NT2/D1 (cell line): ENCODE data around the gene MAMSTR.
A peak's percentile ranks its signal among the peaks of the same experiment; 100 is the strongest.
"Not testable (repeated sequence)": the region's sequence is repeated elsewhere in the genome, so short reads cannot be mapped to it uniquely, and the experiment has no call there.

ENCODE experiments used
- DNase-seq: peaks from one replicate; pipeline ENCODE4 v3.0.0-alpha.2; 2011; ENCODE audit warnings: low read depth, low spot score
- H3K27me3 ChIP-seq: 2 replicates; pipeline ENCODE4 v1.6.0; 2011; ENCODE audit warnings: mild to moderate bottlenecking; ENCODE audit not compliant: insufficient read length, insufficient read depth
- H3K36me3 ChIP-seq: 2 replicates; pipeline ENCODE4 v1.6.1; 2011; ENCODE audit warnings: mild to moderate bottlenecking, low read length, mixed read lengths; ENCODE audit not compliant: insufficient read depth, insufficient read length
- H3K4me1 ChIP-seq: 2 replicates; pipeline ENCODE4 v1.5.1; 2011; ENCODE audit not compliant: insufficient read depth, insufficient read length
- H3K4me3 ChIP-seq: 2 replicates; pipeline ENCODE4 v1.5.1; 2011; ENCODE audit warnings: low read depth; ENCODE audit not compliant: insufficient read length
- H3K9ac ChIP-seq: 2 replicates; pipeline ENCODE4 v1.6.0; 2011; ENCODE audit warnings: low read depth; ENCODE audit not compliant: insufficient read length
- H3K9me3 ChIP-seq: 2 replicates; pipeline ENCODE4 v1.5.1; 2011; ENCODE audit warnings: mild to moderate bottlenecking, low read length; ENCODE audit not compliant: insufficient read depth
- SUZ12 ChIP-seq: IDR thresholded peaks from 2 replicates; pipeline ENCODE4 v1.6.1; 2011; ENCODE audit not compliant: insufficient read length, insufficient read depth; ENCODE audit errors: extremely low read depth
- YY1 ChIP-seq: IDR thresholded peaks from 2 replicates; pipeline ENCODE4 v1.6.1; 2011; ENCODE audit not compliant: insufficient read length, insufficient read depth
- ZNF274 ChIP-seq: IDR thresholded peaks from 2 replicates; pipeline ENCODE4 v1.6.1; 2011; ENCODE audit warnings: mild to moderate bottlenecking, low read depth, low read length

MAMSTR gene

GRCh38 chr19:48720613-48721296, 1.2 kb upstream of the MAMSTR start:
- Histone ChIP-seq H3K9ac (peak overlapping the region; percentile 70), H3K4me1 (peaks cover 8% of the 10 kb centered on the region)
- TF ChIP-seq SUZ12: no peak
- TF ChIP-seq ZNF274: no peak
- no peak for TF ChIP-seq YY1

GRCh38 chr19:48720251-48720612, 707 bp upstream of the MAMSTR start:
- Histone ChIP-seq H3K27me3 (no peaks in the 10 kb centered on the region), H3K9ac (no peak overlapping the region), H3K36me3 (no peaks in the 10 kb centered on the region), H3K4me3 (peak overlapping the region; percentile 19), H3K4me1 (peaks cover 8% of the 10 kb centered on the region), H3K9me3 (no peaks in the 10 kb centered on the region)
- TF ChIP-seq ZNF274 (no peak), YY1 (no peak), SUZ12 (no peak)
- DNase-seq: no peak

More at GRCh38 chr19:48720613-48721296, 1.2 kb upstream of the MAMSTR start:
- Histone ChIP-seq H3K9me3 (no peaks in the 10 kb centered on the region), H3K36me3 (no peaks in the 10 kb centered on the region), H3K4me3 (peak overlapping the region; percentile 70), H3K27me3 (no peaks in the 10 kb centered on the region)
- DNase-seq: peak; percentile 95

- Histone ChIP-seq H3K36me3 (no peaks in the 10 kb centered on the region), H3K4me3 (no peak overlapping the region), H3K9me3 (no peaks in the 10 kb centered on the region), H3K9ac (peak overlapping the region; percentile 53), H3K27me3 (no peaks in the 10 kb centered on the region), H3K4me1 (peaks cover 8% of the 10 kb centered on the region)
- DNase-seq: no peak
- TF ChIP-seq SUZ12 (no peak), ZNF274 (no peak), YY1 (no peak)
Measured at GRCh38 chr19:48718711-48719231, 754 bp downstream of the MAMSTR start.

GRCh38 chr19:48718106-48718505, 1.4 kb downstream of the MAMSTR start:
- not testable (repeated sequence) for H3K4me3 ChIP-seq, H3K36me3 ChIP-seq, H3K27me3 ChIP-seq, H3K4me1 ChIP-seq, DNase-seq, H3K9me3 ChIP-seq, H3K9ac ChIP-seq

- H3K27me3 ChIP-seq: no peaks in the 10 kb centered on the region
- peaks cover 12% of the 10 kb centered on the region for H3K4me1 ChIP-seq
- no peak for TF ChIP-seq SUZ12
- TF ChIP-seq YY1: no peak
- no peak for TF ChIP-seq ZNF274
- no peak for DNase-seq
- H3K4me3 ChIP-seq: no peak overlapping the region
- no peaks in the 10 kb centered on the region for H3K9me3 ChIP-seq
- H3K9ac ChIP-seq: peak overlapping the region; percentile 61
- H3K36me3 ChIP-seq: no peaks in the 10 kb centered on the region
Measured at GRCh38 chr19:48716562-48717291, 2.8 kb downstream of the MAMSTR start.

- peaks cover 12% of the 10 kb centered on the region for H3K4me1 ChIP-seq
- no peak for DNase-seq
- peaks cover 7% of the 10 kb centered on the region; the same call in 1 of the 2 replicates for H3K9me3 ChIP-seq
- no peaks in the 10 kb centered on the region for H3K27me3 ChIP-seq
- no peaks in the 10 kb centered on the region for H3K36me3 ChIP-seq
- H3K9ac ChIP-seq: no peak overlapping the region
- no peak overlapping the region for H3K4me3 ChIP-seq
- TF ChIP-seq SUZ12 (no peak), YY1 (no peak), ZNF274 (no peak)
Measured at GRCh38 chr19:48715681-48716171, 3.8 kb downstream of the MAMSTR start.
